Tibial artery (tissue), 4 donors: Measurements from ENCODE around the gene DOLK.

ENCODE experiments used
- DNase-seq, 2 donors: peaks; one replicate each; pipeline ENCODE4 v3.0.0-alpha.2; 2019
- H3K27ac ChIP-seq, 2 donors: fragments of 200-600 bp; sonication (generic) in 1 of 2; 1 replicate in 1 of 2; 2 replicates in 1 of 2; pipeline ENCODE4 v1.5.1; 2018 to 2019; ENCODE audit warnings: mild to moderate bottlenecking in 1 of 2
- H3K27me3 ChIP-seq, 2 donors: fragments of 200-600 bp; sonication (generic) in 1 of 2; one replicate each; pipeline versions ENCODE4 v1.5.1 to v1.6.0; 2016 to 2019
- H3K36me3 ChIP-seq, 3 donors: fragments of 200-600 bp; sonication (generic) in 2 of 3; one replicate each; pipeline ENCODE4 v1.5.1; 2016 to 2019; ENCODE audit warnings: mild to moderate bottlenecking in 2 of 3
- H3K4me1 ChIP-seq, 4 donors: fragments of 200-600 bp; sonication (generic) in 2 of 4; 1 replicate in 3 of 4; 2 replicates in 1 of 4; pipeline ENCODE4 v1.5.1; 2016 to 2019
- H3K4me3 ChIP-seq, 2 donors: fragments of 200-600 bp; sonication (generic) in 1 of 2; 1 replicate in 1 of 2; 2 replicates in 1 of 2; pipeline ENCODE4 v1.5.1; 2018 to 2019; ENCODE audit warnings: mild to moderate bottlenecking in 2 of 2
- H3K9me3 ChIP-seq, 3 donors: fragments of 200-600 bp; sonication (generic) in 1 of 3; one replicate each; pipeline ENCODE4 v1.5.1; 2016 to 2019
- CTCF ChIP-seq, 2 experiments: fragments of 200-600 bp in 1 of 2; fragments of 450-650 bp in 1 of 2; IDR thresholded peaks; one replicate each; pipeline ENCODE4 v1.5.1; 2017 to 2019; ENCODE audit warnings: antibody characterized with exemption in 2 of 2, mild to moderate bottlenecking in 1 of 2, moderate library complexity in 1 of 2
- intact Hi-C: fragments of 100-400 bp; cut with DNase I; formaldehyde crosslinking; loops from one replicate; pipeline ENCODE4 v1.15.0; 2023; ENCODE audit warnings: low total_unique reads

The DOLK gene

GRCh38 chr9:128903079-128903461, 44.3 kb downstream of the DOLK start:
- Histone ChIP-seq H3K27me3 (no peaks in the 10 kb centered on the region), H3K4me1 (peaks cover 0 to 72% (median 45%) of the 10 kb centered on the region in 4 donors), H3K9me3 (no peaks in the 10 kb centered on the region), H3K4me3 (no peak overlapping the region), H3K27ac (peak overlapping the region; percentile 80 to 83), H3K36me3 (peaks cover 24 to 49% (median 41%) of the 10 kb centered on the region in 3 donors)
- no peak for DNase-seq
- TF ChIP-seq CTCF (IDR thresholded peaks at IDR 0.05) = no peak
- intact Hi-C loops = no loop called here

- peak overlapping the region; percentile 80 to 83 for H3K27ac ChIP-seq
- H3K4me3 ChIP-seq = no peak overlapping the region
- DNase-seq = peak; percentile 47 to 91
- intact Hi-C loops = no loop called here
- no peaks in the 10 kb centered on the region for H3K9me3 ChIP-seq
- no peak for TF ChIP-seq CTCF (IDR thresholded peaks at IDR 0.05)
- peaks cover 21 to 49% (median 39%) of the 10 kb centered on the region in 3 donors for H3K36me3 ChIP-seq
- H3K4me1 ChIP-seq = peaks cover 0 to 72% (median 45%) of the 10 kb centered on the region in 4 donors
- H3K27me3 ChIP-seq = no peaks in the 10 kb centered on the region
Observed at GRCh38 chr9:128902351-128903078, 44.9 kb downstream of the DOLK start.

GRCh38 chr9:128901822-128902221, 45.6 kb downstream of the DOLK start:
- Histone ChIP-seq H3K4me3 (no peak overlapping the region), H3K4me1 (peaks cover 0 to 72% (median 44%) of the 10 kb centered on the region in 4 donors), H3K9me3 (no peaks in the 10 kb centered on the region), H3K27ac (peak overlapping the region; percentile 80 to 83), H3K36me3 (peaks cover 21 to 49% (median 39%) of the 10 kb centered on the region in 3 donors), H3K27me3 (no peaks in the 10 kb centered on the region)
- intact Hi-C loops = no loop called here
- no peak for TF ChIP-seq CTCF (IDR thresholded peaks at IDR 0.05)
- DNase-seq = no peak

- no peak for DNase-seq
- Histone ChIP-seq H3K36me3 (peaks cover 24 to 51% (median 37%) of the 10 kb centered on the region in 3 donors), H3K9me3 (no peaks in the 10 kb centered on the region), H3K4me3 (no peak overlapping the region), H3K27ac (peak overlapping the region; percentile 80 to 83), H3K27me3 (no peaks in the 10 kb centered on the region), H3K4me1 (peaks cover 0 to 72% (median 42%) of the 10 kb centered on the region in 4 donors)
- no peak for TF ChIP-seq CTCF (IDR thresholded peaks at IDR 0.05)
- intact Hi-C loops = no loop called here
Observed at GRCh38 chr9:128901379-128901778, 46.0 kb downstream of the DOLK start.

- intact Hi-C loops = no loop called here
- H3K27me3 ChIP-seq = no peaks in the 10 kb centered on the region
- peaks cover 26 to 66% (median 45%) of the 10 kb centered on the region in 3 donors for H3K36me3 ChIP-seq
- peaks cover 0 to 70% (median 51%) of the 10 kb centered on the region in 4 donors for H3K4me1 ChIP-seq
- H3K4me3 ChIP-seq = no peak overlapping the region
- no peak for DNase-seq
- H3K27ac ChIP-seq = peak overlapping the region; percentile 37 to 56
- H3K9me3 ChIP-seq = no peaks in the 10 kb centered on the region
- TF ChIP-seq CTCF (IDR thresholded peaks at IDR 0.05) = no peak
Observed at GRCh38 chr9:128899566-128900322, 47.7 kb downstream of the DOLK start.
